Measurements from ENCODE around the gene FCHSD2.

Gene FCHSD2

DNA sequence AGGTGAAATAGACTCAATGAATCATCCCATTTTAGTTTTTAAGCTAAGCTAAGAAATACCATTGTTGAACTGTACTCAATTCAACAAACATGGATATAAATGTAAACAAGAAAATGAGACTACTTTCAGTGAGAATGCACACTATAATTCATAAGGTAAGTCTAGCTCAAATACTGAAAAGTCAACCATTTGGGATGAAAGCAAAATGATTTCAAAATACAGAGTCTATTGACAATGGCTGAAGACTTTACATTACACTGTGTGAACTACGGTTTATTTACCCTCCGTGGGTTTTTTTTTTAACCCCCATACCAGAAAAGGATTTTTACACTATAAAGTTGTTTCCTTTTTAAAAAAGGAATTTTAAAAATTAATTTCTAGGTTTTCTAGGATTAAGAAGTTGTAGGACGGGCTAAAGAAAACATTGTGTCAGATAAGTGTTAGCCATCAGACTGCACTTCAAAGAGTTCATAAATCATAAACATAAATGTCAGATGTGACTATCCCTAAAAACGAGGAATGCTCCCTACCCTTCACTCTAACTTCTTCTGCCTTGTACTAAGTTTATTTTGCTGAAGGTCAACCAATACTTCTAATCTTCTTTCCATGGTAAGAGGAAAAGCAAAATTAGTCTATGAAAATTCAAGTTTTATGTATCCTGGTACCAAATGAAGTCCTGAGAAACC is 83.0 kb downstream of the FCHSD2 start:
- no peak for DNase-seq (ENCODE audit: insufficient read length, low spot score)
- no peak for FAIRE-seq
- no peak for TF ChIP-seq TAF1 (IDR thresholded peaks at IDR 0.05; ENCODE audit: low read depth, low read length)
- no peak for TF ChIP-seq POLR2AphosphoS5 (IDR thresholded peaks at IDR 0.05; ENCODE audit: low read depth, low read length)
- no peak for TF ChIP-seq POU2F2 (IDR thresholded peaks at IDR 0.05; ENCODE audit: low read depth, low read length)
- TF ChIP-seq POLR2A (IDR thresholded peaks at IDR 0.05; ENCODE audit: low read depth, low read length): no peak
- TF ChIP-seq SPI1 (IDR thresholded peaks at IDR 0.05; ENCODE audit: low read depth, low read length): no peak
- no peak for TF ChIP-seq PAX5 (IDR thresholded peaks at IDR 0.05; ENCODE audit: insufficient read depth, low read length, severe bottlenecking)

DNA sequence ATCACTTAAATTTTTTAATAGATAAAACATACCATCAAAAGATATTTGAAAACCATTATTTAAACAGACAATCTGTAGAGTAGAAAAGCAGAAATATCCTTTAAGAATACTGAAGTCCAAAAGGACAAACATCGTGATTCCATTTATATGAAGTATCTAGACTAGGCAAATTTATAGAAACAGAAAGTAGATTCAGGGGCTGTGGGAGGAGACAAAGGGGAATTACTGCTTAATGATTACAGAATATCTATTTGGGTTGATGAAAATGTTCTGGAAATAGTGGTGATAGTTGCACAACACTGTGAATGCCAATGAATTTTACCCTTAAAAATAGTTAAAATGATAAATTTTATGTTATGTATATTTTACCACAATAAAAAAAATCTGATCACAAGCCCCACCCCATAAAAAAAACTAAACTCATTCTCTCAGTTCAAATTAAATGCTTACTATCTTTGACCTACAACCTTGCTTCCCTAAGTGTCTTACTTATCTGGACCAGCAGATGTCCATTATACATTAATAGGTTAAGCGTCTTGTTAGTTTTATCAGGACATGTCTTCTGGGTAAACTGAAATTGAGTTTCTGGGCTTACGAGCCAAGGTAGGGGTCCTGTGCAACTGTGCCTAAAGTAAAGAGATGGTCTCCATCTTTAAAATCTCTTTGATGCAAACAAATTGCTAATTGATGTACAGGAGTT is 86.3 kb downstream of the FCHSD2 start:
- FAIRE-seq: no peak
- no peak for TF ChIP-seq POLR2AphosphoS5 (IDR thresholded peaks at IDR 0.05; ENCODE audit: low read depth, low read length)
- no peak for TF ChIP-seq POU2F2 (IDR thresholded peaks at IDR 0.05; ENCODE audit: low read depth, low read length)
- TF ChIP-seq TAF1 (IDR thresholded peaks at IDR 0.05; ENCODE audit: low read depth, low read length): no peak
- TF ChIP-seq SPI1 (IDR thresholded peaks at IDR 0.05; ENCODE audit: low read depth, low read length): no peak
- no peak for DNase-seq (ENCODE audit: insufficient read length, low spot score)

GRCh38 chr11:73055002-73055401 is 87.1 kb downstream of the FCHSD2 start:
- DNase-seq (ENCODE audit: insufficient read length, low spot score) (no peak), FAIRE-seq (no peak)
- no peak for TF ChIP-seq POLR2AphosphoS5 (IDR thresholded peaks at IDR 0.05; ENCODE audit: low read depth, low read length)
- no peak for TF ChIP-seq POLR2A (IDR thresholded peaks at IDR 0.05; ENCODE audit: low read depth, low read length)
- no peak for TF ChIP-seq SPI1 (IDR thresholded peaks at IDR 0.05; ENCODE audit: low read depth, low read length)
- TF ChIP-seq POU2F2 (IDR thresholded peaks at IDR 0.05; ENCODE audit: low read depth, low read length): no peak
- TF ChIP-seq TAF1 (IDR thresholded peaks at IDR 0.05; ENCODE audit: low read depth, low read length): no peak
- no peak for TF ChIP-seq PAX5 (IDR thresholded peaks at IDR 0.05; ENCODE audit: insufficient read depth, low read length, severe bottlenecking)

DNA sequence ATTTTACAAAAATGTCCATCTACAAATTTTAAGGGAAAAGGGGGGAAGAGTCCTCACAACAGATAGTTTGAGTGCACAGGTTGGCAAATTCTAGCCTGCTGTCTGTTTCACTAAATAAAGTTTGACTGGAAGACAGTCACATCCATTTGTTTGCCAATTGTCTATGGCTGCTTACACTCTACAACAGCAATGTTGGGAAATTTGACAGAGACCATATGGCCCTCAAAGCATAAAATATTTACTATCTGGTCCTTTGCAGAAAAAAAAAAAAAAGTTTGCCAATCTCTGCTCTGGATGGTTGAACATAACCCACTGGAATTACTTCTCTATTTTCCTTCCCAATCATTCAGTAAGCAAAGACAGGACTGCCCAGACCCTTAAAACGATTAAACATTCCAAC is 88.2 kb downstream of the FCHSD2 start:
- no peak for DNase-seq (ENCODE audit: insufficient read length, low spot score)
- no peak for FAIRE-seq
- no peak for TF ChIP-seq SPI1 (IDR thresholded peaks at IDR 0.05; ENCODE audit: low read depth, low read length)
- no peak for TF ChIP-seq TAF1 (IDR thresholded peaks at IDR 0.05; ENCODE audit: low read depth, low read length)
- no peak for TF ChIP-seq POLR2AphosphoS5 (IDR thresholded peaks at IDR 0.05; ENCODE audit: low read depth, low read length)
- TF ChIP-seq PAX5 (IDR thresholded peaks at IDR 0.05; ENCODE audit: insufficient read depth, low read length, severe bottlenecking): no peak
- TF ChIP-seq POLR2A (IDR thresholded peaks at IDR 0.05; ENCODE audit: low read depth, low read length): no peak

GRCh38 chr11:73048446-73048845 is 93.7 kb downstream of the FCHSD2 start:
- DNase-seq (ENCODE audit: insufficient read length, low spot score): no peak
- TF ChIP-seq SPI1 (IDR thresholded peaks at IDR 0.05; ENCODE audit: low read depth, low read length): no peak
- no peak for TF ChIP-seq PAX5 (IDR thresholded peaks at IDR 0.05; ENCODE audit: insufficient read depth, low read length, severe bottlenecking)
- no peak for TF ChIP-seq POU2F2 (IDR thresholded peaks at IDR 0.05; ENCODE audit: low read depth, low read length)
- TF ChIP-seq POLR2A (IDR thresholded peaks at IDR 0.05; ENCODE audit: low read depth, low read length): no peak
- TF ChIP-seq TAF1 (IDR thresholded peaks at IDR 0.05; ENCODE audit: low read depth, low read length): no peak
- TF ChIP-seq POLR2AphosphoS5 (IDR thresholded peaks at IDR 0.05; ENCODE audit: low read depth, low read length): no peak
- FAIRE-seq: no peak

GRCh38 chr11:73047773-73048371 is 94.2 kb downstream of the FCHSD2 start:
- FAIRE-seq: no peak
- TF ChIP-seq POLR2A (IDR thresholded peaks at IDR 0.05; ENCODE audit: low read depth, low read length) (0 out of 2 replicates have a peak, but pooled peaks have one; percentile 23), SPI1 (IDR thresholded peaks at IDR 0.05; ENCODE audit: low read depth, low read length) (peak; percentile 55; the same call in 1 of the 2 replicates), PAX5 (IDR thresholded peaks at IDR 0.05; ENCODE audit: insufficient read depth, low read length, severe bottlenecking) (peak; percentile 90), POU2F2 (IDR thresholded peaks at IDR 0.05; ENCODE audit: low read depth, low read length) (no peak), POLR2AphosphoS5 (IDR thresholded peaks at IDR 0.05; ENCODE audit: low read depth, low read length) (no peak)
- no peak for DNase-seq (ENCODE audit: insufficient read length, low spot score)

GRCh38 chr11:73040046-73040445 is 102.1 kb downstream of the FCHSD2 start:
- TF ChIP-seq SPI1 (IDR thresholded peaks at IDR 0.05; ENCODE audit: low read depth, low read length) (no peak), TAF1 (IDR thresholded peaks at IDR 0.05; ENCODE audit: low read depth, low read length) (no peak), POLR2AphosphoS5 (IDR thresholded peaks at IDR 0.05; ENCODE audit: low read depth, low read length) (no peak), POLR2A (IDR thresholded peaks at IDR 0.05; ENCODE audit: low read depth, low read length) (no peak), PAX5 (IDR thresholded peaks at IDR 0.05; ENCODE audit: insufficient read depth, low read length, severe bottlenecking) (no peak), POU2F2 (IDR thresholded peaks at IDR 0.05; ENCODE audit: low read depth, low read length) (no peak)
- DNase-seq (ENCODE audit: insufficient read length, low spot score) (no peak), FAIRE-seq (no peak)

DNA sequence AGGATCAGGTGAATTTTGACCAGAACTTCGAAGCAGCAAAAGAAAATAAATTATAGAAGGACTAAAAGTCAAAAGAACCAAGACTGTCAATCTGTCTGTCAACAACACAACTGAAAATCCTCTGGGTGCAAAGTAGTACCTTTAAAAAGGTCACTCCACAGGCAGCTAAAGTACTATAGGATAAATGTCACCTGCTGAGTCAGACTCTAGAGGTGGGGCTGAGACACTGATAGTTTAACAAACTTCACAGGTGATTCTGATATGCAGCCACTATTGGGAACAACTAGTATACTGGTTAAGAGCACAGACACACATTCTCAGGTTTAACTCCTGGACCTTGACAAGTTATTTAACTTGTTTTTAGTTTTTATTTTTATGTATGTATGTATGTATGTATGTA is 107.3 kb downstream of the FCHSD2 start:
- DNase-seq (ENCODE audit: insufficient read length, low spot score) (no peak), FAIRE-seq (peak; percentile 20)
- TF ChIP-seq POLR2AphosphoS5 (IDR thresholded peaks at IDR 0.05; ENCODE audit: low read depth, low read length): no peak
- no peak for TF ChIP-seq TAF1 (IDR thresholded peaks at IDR 0.05; ENCODE audit: low read depth, low read length)
- no peak for TF ChIP-seq POU2F2 (IDR thresholded peaks at IDR 0.05; ENCODE audit: low read depth, low read length)
- no peak for TF ChIP-seq PAX5 (IDR thresholded peaks at IDR 0.05; ENCODE audit: insufficient read depth, low read length, severe bottlenecking)
- no peak for TF ChIP-seq SPI1 (IDR thresholded peaks at IDR 0.05; ENCODE audit: low read depth, low read length)
- TF ChIP-seq POLR2A (IDR thresholded peaks at IDR 0.05; ENCODE audit: low read depth, low read length): no peak

- TF ChIP-seq POLR2AphosphoS5 (IDR thresholded peaks at IDR 0.05; ENCODE audit: low read depth, low read length): no peak
- no peak for TF ChIP-seq SPI1 (IDR thresholded peaks at IDR 0.05; ENCODE audit: low read depth, low read length)
- no peak for TF ChIP-seq PAX5 (IDR thresholded peaks at IDR 0.05; ENCODE audit: insufficient read depth, low read length, severe bottlenecking)
- TF ChIP-seq POLR2A (IDR thresholded peaks at IDR 0.05; ENCODE audit: low read depth, low read length): no peak
- TF ChIP-seq POU2F2 (IDR thresholded peaks at IDR 0.05; ENCODE audit: low read depth, low read length): no peak
- TF ChIP-seq TAF1 (IDR thresholded peaks at IDR 0.05; ENCODE audit: low read depth, low read length): no peak
- FAIRE-seq (peak; percentile 51), DNase-seq (ENCODE audit: insufficient read length, low spot score) (no peak)
Observed at GRCh38 chr11:73034331-73034730, 107.8 kb downstream of the FCHSD2 start.

All from GM12891 (cell line).